GM18873 (cell line): ENCODE measurements around the gene BMP2K.
"Not testable (repeated sequence)": the region's sequence is repeated elsewhere in the genome, so short reads cannot be mapped to it uniquely, and the experiment has no call there.

Experiments used
- ATAC-seq: cut with Tn5 transposase; IDR thresholded peaks from one replicate; pipeline ENCODE4 v1.9.1; 2021; ENCODE audit warnings: mild to moderate bottlenecking, moderate library complexity, moderate number of reproducible peaks; ENCODE audit not compliant: unreplicated experiment, low FRiP score

BMP2K gene

GRCh38 chr4:78845472-78845871 is 69.3 kb downstream of the BMP2K start:
- no peak for ATAC-seq

- ATAC-seq, result no peak
These were observed 70.1 kb downstream of the BMP2K start for GRCh38 chr4:78846258-78846657.

GRCh38 chr4:78862314-78862737 is 86.2 kb downstream of the BMP2K start:
- no peak for ATAC-seq

- ATAC-seq, result peak; percentile 47
These were observed 87.2 kb downstream of the BMP2K start for GRCh38 chr4:78863254-78863869.

- ATAC-seq, result no peak
These were observed 87.8 kb downstream of the BMP2K start for GRCh38 chr4:78863991-78864390.

- no peak for ATAC-seq
These were observed 88.4 kb downstream of the BMP2K start for GRCh38 chr4:78864405-78865024.

- no peak for ATAC-seq
These were observed 89.3 kb downstream of the BMP2K start for GRCh38 chr4:78865451-78865850.

GRCh38 chr4:78868712-78869111 is 92.6 kb downstream of the BMP2K start:
- ATAC-seq, result not testable (repeated sequence)

- ATAC-seq, result no peak
These were observed 93.9 kb downstream of the BMP2K start for GRCh38 chr4:78870056-78870455.

GRCh38 chr4:78876568-78877320 is 100.6 kb downstream of the BMP2K start:
- ATAC-seq, result no peak

- ATAC-seq, result no peak
These were observed 101.9 kb downstream of the BMP2K start for GRCh38 chr4:78878031-78878430.

GRCh38 chr4:78880874-78881492 is 104.8 kb downstream of the BMP2K start:
- no peak for ATAC-seq

- ATAC-seq, result no peak
These were observed 109.4 kb downstream of the BMP2K start for GRCh38 chr4:78885598-78885997.

GRCh38 chr4:78889955-78890354 is 113.8 kb downstream of the BMP2K start:
- ATAC-seq, result no peak

- no peak for ATAC-seq
These were observed 123.2 kb downstream of the BMP2K start for GRCh38 chr4:78899302-78899701.

GRCh38 chr4:78901882-78902281 is 125.7 kb downstream of the BMP2K start:
- no peak for ATAC-seq

- ATAC-seq, result no peak
These were observed 126.1 kb downstream of the BMP2K start for GRCh38 chr4:78902298-78902697.

GRCh38 chr4:78904143-78904542 is 128.0 kb downstream of the BMP2K start:
- ATAC-seq, result no peak

- ATAC-seq, result no peak
These were observed 131.5 kb downstream of the BMP2K start for GRCh38 chr4:78907638-78908037.

- ATAC-seq, result not testable (repeated sequence)
These were observed 132.8 kb downstream of the BMP2K start for GRCh38 chr4:78908974-78909373.

- ATAC-seq, result no peak
These were observed 134.5 kb downstream of the BMP2K start for GRCh38 chr4:78910612-78911011.
